ENCODE data around the gene ATRIP.
A peak's percentile ranks its signal among the peaks of the same experiment; 100 is the strongest.
"Not testable (repeated sequence)": the region's sequence is repeated elsewhere in the genome, so short reads cannot be mapped to it uniquely, and the experiment has no call there.

Gene ATRIP

DNA sequence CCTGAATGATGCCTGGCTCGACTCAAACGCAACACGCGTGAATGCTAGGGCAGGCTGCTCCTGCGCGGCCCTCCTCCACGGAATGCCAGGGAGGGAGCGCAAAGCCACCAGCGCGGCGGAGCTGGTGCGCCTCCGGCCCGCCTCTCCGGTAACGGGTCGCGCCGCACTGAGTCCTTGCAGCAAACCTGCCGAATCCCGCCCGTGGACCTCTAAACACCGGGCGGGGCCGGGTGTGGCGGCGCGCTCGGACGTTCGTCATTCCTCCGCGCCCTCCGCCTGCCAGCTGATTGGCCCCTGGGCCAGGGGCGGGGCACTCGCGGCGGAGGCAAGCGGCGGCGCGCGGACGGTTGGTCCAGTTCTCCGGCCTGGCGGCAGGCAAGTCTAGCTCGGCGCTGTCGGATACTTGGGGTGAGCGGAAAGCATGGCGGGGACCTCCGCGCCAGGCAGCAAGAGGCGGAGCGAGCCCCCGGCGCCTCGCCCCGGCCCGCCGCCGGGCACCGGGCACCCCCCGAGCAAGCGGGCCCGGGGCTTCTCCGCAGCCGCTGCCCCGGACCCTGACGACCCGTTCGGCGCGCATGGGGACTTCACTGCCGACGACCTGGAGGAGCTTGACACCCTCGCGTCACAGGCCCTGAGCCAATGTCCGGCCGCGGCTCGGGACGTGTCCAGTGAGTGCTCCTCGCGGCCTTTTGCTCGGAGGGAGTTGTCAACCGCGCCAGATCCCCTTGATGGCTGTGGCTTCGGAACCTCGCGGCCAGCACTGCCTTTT, at the start of gene ATRIP:
Gene ATRIP (plus strand): TSS at position 313 of the 769 bp plus-strand sequence. CDS start 109 bp downstream, at position 422.
- DNase-seq: peak; percentile 78

DNA sequence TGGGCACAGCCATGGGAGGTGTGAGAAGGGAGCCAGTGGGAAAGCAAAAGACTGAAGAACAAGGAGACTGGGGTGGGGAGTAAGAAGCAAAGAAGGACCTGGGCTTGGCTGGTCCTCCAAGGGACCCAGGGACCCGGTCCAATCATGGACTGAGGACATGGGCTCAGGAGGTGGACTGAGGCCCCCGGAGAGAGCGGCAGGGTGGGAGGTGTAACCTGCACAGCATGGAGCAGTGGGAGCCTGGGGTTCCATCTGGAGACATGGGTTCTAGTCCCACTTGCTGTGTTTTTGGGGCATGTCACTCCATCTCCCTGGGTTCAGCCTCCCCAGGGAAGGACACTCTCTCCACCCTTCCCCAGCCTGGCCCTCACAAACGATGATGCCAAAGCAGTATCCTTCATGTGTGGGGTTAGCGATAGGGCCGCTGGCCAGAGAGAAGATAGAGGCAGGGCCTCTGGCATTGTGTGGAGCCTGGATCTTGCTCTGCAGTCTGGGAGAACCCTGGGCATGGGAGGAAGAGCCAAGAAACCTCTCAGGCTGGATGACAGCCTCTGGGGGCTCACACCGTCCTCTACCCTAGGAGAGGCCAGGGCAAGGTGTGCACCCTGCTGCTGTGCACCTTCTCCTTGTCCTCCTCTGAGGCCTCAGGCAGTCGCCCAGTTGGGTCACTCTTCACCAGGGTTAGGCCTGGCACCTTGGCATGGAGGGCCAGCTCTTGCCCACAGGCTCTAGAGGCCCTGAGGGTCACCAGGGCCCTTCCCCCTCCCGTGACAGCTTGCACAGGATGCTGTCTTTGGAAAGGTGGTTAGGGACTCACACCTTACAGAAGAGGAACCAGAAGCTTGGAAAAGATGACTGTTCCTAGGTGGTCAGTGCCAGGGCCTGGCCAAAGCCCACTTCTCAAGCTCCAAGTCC, 48.5 kb upstream of the ATRIP start:
- DNase-seq: no peak

DNA sequence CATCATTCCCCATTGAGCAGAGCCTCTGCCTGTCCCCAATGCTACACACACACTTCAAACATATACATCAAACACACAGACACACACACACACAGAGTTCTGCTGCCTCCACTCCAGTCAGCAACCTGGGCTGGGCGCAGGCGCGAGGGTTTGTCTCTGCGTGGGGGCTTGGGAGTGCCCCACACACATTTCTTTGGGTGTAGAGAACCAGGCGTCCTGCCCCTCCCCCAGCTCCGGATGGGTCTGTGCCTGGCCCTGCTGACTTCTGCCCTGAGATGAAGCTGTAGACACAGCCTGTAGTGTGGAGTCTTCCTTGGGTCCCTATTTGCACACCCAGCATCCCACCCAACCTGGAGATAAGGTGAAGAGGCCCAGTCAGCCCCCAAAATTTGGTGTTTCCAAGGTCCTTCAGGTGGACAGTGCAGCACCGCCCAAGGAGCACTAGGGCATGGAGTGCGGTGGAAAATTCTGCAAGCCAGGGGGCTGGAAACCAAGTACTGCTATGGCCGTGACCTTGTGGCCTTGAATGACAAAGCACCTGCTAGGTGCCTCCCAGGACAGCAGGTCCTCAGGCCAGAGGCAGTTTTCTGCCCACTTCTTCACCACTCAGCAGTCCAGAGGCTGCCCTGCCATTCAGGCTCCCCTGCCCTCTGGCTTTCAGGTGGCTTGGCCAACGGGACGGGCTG, 47.7 kb upstream of the ATRIP start:
- DNase-seq: no peak

DNA sequence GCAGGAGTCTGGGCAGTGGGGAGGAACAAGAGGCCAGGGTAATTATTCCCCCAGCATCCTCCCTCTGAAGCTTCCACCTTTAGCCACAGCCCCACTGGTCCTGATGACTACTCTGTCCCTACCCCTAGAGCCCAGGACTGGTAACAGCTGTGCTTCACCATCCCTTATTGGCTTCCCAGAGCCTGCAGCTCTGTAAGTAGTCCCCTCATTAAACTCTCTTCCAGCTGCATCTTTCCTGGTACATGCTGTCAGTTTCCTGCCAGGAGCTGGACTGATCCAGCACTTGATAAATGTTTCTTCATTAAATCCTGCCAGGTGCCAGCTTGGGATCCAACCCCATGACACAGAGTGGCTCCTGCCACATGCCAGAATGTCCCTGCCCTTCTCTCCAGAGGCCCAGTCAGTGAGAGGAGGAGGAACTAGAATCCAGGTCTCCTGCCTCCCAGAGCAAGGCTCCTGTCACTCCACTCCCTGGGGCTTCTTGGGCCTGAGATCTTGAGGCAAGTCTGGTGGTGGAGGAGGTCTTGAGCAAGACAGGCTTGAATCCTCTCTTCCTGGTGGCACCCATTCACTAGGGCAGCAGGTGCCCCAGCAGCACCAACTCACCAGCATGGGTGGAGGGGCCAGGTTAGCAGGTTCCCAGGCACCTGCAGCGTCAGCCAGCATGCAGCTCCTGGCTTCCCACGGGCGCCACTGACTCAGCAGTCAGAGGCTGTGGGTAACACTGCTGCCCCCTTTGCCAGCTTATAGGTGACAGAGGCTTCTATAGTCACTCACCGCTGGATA, 47.0 kb upstream of the ATRIP start:
- no peak for DNase-seq

- peak; percentile 65 for DNase-seq
These were observed 45.6 kb upstream of the ATRIP start for GRCh38 chr3:48400824-48401433.

DNA sequence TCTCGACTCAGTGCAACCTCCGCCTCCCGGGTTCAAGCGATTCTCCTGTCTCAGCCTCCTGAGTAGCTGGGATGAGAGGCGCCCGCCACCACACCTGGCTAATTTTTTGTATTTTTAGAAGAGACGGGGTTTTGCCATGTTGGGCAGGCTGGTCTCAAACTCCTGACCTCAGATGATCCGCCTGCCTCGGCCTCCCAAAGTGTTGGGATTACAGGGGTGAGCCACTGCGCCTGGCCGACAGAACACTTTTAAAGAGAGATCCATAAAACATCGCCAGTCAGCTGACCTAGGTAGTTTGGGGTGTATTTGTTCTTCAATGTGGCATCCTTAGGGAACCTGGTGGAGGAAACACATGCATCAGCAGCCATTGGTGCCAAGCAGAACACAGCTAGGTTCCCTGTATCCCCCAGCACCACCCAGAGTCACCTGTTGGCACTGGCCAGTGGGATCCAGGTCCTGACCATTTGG, 45.1 kb upstream of the ATRIP start:
- not testable (repeated sequence) for DNase-seq

DNA sequence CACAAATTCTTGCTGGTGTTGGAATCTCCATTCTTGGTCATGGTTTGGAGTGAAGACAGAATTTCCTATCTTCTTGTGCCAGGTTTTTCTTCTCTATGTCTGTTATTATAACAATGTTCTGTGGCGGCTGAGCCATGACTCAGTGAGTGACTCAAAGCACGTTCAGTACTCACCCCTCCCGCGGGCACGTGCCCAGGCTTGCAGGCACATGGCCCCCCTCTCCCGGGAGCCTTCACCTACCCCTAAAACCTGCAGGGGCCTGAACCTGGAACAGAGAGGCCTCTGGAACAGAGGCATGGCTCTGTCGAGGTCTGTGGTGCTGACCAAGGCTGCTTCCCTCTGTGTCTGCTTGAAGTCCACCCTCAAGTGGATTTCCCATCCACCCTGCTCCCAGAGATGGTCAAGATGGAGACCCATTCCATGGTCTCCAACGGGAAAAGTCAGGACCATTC, 44.2 kb upstream of the ATRIP start:
- DNase-seq: no peak

- DNase-seq: no peak
These were observed 43.6 kb upstream of the ATRIP start for GRCh38 chr3:48402907-48403306.

- DNase-seq: no peak
These were observed 42.8 kb upstream of the ATRIP start for GRCh38 chr3:48403533-48404439.

- no peak for DNase-seq
These were observed 41.8 kb upstream of the ATRIP start for GRCh38 chr3:48404440-48405342.

- DNase-seq: no peak
These were observed 41.1 kb upstream of the ATRIP start for GRCh38 chr3:48405343-48405881.

DNA sequence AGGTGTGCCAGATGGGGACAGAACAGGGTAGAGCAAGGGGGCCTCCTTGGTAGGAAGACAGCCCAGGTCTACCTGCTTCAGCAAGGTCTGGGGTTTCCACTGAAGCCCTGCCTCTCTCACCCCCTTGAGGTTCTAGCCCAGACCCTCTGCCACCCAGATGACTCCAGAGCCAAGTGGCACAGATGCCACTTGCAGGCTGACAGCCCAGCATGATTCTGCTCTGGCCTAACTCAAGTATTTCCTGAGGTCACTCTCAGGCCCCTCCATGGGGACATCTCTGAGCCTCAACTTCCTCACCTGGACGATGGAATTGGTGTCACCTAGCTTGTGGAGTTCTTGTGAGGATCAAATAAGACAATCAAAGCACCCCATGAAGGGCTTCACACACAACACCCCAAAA, 40.6 kb upstream of the ATRIP start:
- DNase-seq: no peak

DNA sequence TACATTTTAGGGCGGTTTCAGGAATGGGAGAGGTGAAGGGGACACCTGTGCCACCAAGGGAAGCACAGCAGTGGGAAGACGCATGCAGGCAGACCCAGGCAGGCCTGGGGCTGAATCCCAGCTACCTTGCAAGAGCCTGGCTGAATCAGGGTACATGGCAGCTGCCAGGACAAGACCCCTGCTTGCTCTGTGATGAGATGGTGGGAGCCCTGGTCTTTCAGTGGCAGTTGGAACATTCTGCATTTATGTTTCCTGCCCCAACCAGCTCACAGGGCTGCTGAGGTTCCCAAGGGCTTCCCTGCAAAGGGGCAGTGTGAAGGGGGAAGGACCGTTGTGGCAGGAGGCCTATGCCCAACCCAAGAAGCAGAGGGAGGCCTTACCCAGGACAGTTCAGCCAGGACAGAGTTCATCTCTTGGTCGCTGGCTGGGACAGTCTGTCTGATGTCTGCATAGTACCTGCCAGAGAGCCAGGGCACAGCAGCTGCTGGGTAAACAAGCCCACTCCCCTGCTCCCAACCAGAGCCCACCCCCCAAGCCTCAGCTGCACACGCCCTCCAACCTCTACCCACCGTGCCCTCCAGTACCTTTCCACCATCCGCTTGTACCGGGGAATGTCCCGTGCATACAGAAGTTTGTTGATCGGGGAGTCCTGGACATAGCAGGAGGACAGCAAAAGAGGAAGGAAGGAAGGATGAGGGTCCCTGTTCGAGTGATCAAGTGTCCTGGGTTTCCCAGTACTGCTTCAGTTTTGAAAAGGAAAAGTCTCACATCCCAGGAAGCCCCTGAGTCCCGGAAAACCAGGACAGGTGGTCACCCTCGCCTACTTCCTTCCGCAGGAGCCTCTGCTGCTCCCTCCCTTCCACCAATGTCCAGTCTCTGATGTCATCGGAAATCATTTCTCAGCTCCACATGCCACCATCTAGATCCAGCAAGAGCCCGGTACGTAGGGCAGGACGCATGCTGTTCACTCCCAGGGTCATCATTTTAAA, 39.8 kb upstream of the ATRIP start:
- no peak for DNase-seq

DNA sequence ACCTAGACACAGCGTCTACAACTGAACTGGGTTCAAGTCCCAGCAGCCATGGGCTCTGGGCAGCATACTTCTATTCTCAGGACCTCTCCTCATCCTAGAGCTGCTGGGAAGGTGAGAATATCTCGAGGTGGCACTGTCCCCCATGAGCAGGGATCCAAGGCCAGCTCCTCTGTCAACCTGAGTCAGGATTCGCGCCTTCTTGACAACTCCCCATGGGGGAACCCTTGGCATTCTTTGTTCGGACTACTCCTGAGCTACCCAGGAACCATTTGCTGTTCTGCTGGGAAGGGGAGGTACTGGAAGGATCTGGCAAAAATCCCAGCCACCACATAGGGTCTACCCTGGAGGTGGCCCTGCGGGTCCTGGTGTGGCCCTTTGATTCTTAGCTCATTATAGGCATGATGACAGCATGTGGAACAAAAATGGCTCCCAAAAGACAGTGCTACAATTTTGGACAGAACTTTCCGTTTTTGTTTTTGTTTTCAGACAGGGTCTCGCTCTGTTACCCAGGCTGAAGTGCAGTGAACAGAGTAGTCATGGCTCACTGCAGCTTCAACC, 38.9 kb upstream of the ATRIP start:
- no peak for DNase-seq

- DNase-seq: no peak
These were observed 37.7 kb upstream of the ATRIP start for GRCh38 chr3:48408823-48409281.

DNA sequence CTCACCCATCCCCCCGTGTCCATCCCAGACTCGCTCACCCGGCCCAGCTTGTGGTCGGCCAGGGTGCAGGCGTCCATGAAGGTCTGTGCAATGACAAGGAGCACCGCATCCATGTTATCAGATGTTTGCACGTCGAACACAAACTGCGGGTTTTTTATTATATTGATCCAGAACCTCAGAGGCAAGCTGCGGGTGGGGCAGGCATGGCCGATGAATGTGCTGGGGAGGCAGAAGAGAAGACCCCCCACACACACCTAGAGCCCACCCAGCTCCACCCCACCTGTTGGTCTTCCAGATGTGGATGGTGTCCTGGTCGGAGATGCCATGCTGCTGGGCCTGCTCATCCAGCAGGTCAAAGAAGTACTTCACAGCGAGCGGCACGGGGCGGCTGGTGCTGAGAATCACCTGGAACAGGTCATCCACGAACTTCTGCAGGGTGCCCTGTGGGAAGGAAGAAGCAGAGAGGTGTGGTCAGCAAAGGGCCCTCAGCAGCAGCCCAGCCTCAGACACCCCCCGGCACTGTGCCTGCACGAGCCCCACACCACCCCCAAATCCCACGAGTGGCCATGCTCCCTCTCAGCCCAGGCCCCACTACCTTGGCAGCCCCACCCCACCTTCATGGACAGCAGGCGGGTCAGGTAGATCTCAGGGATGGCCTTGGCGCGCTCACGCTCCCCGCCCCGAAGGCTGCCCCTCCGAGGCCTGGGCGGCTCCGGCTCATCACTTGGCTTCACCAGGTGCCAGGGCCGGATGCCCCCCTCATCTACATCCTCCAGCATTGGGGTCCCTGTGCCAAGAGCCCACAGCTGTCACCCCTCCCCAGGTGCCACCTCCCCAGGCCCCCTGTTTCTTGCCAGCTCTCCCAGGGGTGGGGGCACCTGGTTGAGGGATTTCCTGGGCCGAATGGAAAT, 37.0 kb upstream of the ATRIP start:
- no peak for DNase-seq

All from CD4-positive, alpha-beta T cell treated with Interferon gamma for 1 hour (primary cell).